ENCODE results near the gene TNFAIP8.

DNA sequence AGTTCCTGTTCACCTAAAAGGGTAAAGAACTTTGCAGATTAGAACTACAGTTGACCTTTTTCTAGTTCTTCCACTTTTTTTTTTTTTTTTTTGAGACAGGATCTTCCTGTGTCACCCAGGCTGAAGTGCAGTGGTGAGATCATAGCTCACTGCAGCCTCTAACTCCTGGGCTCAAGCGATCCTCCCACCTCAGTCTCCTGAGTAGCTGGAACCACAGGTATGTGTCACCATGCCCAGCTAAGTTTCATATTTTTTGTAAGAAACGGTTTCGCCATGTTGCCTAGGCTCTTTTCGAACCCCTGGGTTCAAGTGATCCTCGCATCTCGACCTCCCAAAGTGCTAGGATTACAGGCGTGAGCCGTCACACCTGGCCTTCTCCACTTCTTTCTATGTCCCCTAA is 39.7 kb upstream of the TNFAIP8 start:
- TF ChIP-seq, protein P1, sequence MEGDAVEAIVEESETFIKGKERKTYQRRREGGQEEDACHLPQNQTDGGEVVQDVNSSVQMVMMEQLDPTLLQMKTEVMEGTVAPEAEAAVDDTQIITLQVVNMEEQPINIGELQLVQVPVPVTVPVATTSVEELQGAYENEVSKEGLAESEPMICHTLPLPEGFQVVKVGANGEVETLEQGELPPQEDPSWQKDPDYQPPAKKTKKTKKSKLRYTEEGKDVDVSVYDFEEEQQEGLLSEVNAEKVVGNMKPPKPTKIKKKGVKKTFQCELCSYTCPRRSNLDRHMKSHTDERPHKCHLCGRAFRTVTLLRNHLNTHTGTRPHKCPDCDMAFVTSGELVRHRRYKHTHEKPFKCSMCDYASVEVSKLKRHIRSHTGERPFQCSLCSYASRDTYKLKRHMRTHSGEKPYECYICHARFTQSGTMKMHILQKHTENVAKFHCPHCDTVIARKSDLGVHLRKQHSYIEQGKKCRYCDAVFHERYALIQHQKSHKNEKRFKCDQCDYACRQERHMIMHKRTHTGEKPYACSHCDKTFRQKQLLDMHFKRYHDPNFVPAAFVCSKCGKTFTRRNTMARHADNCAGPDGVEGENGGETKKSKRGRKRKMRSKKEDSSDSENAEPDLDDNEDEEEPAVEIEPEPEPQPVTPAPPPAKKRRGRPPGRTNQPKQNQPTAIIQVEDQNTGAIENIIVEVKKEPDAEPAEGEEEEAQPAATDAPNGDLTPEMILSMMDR (IDR thresholded peaks at IDR 0.05; ENCODE audit: insufficient read depth, low read depth, low read length) = no peak
- TF ChIP-seq EZH2 (IDR thresholded peaks at IDR 0.05; ENCODE audit: insufficient read depth, low read length) = no peak
